ENCODE results near the gene TP73. TPM values are rescaled to one million over a fixed set of nuclear protein-coding genes. Genes with fewer than 3 reads are reported as not detected.
"Not testable (repeated sequence)": the region's sequence is repeated elsewhere in the genome, so short reads cannot be mapped to it uniquely, and the experiment has no call there.

TP73 gene
- total RNA-seq, 1 donor from 2014 or later, result not detected

- peaks cover 13 to 24% (median 16%) of the 10 kb centered on the region in 3 donors for H3K27me3 ChIP-seq (ENCODE audit: control insufficient read depth in 3 of 3, insufficient read depth in 3 of 3, low read length in 3 of 3)
- H3K9ac ChIP-seq (ENCODE audit: low read depth in 1 of 3, low read length in 3 of 3), result no peak overlapping the region
- H3K36me3 ChIP-seq (ENCODE audit: control insufficient read depth in 3 of 3, insufficient read depth in 3 of 3, low read length in 3 of 3), result no peaks in the 10 kb centered on the region
- peaks cover 0 to 3% (median 0%) of the 10 kb centered on the region in 3 donors for H3K4me1 ChIP-seq (ENCODE audit: control insufficient read depth in 3 of 3, insufficient read depth in 3 of 3, low read length in 3 of 3)
- no peak overlapping the region for H3K27ac ChIP-seq (ENCODE audit: low read depth, low read length)
- no peak overlapping the region for H3K4me3 ChIP-seq (ENCODE audit: low read length in 3 of 3)
- H3K9me3 ChIP-seq (ENCODE audit: control insufficient read depth in 3 of 3, low read length in 3 of 3), result no peaks in the 10 kb centered on the region
Observed at GRCh38 chr1:3722846-3723245, 70.5 kb downstream of the TP73 start.

GRCh38 chr1:3724416-3725030 is 72.2 kb downstream of the TP73 start:
- H3K4me1 ChIP-seq (ENCODE audit: control insufficient read depth in 3 of 3, insufficient read depth in 3 of 3, low read length in 3 of 3); H3K27ac ChIP-seq (ENCODE audit: low read depth, low read length); H3K36me3 ChIP-seq (ENCODE audit: control insufficient read depth in 3 of 3, insufficient read depth in 3 of 3, low read length in 3 of 3); H3K4me3 ChIP-seq (ENCODE audit: low read length in 3 of 3); H3K9me3 ChIP-seq (ENCODE audit: control insufficient read depth in 3 of 3, low read length in 3 of 3): not testable (repeated sequence)
- peak overlapping the region in 1 of 3 donors; percentile 38 for H3K9ac ChIP-seq (ENCODE audit: low read depth in 1 of 3, low read length in 3 of 3)
- H3K27me3 ChIP-seq (ENCODE audit: control insufficient read depth in 3 of 3, insufficient read depth in 3 of 3, low read length in 3 of 3), result peaks cover 20 to 36% (median 20%) of the 10 kb centered on the region in 3 donors

- Histone ChIP-seq H3K9ac (ENCODE audit: low read depth in 1 of 3, low read length in 3 of 3) (no peak overlapping the region), H3K27ac (ENCODE audit: low read depth, low read length) (no peak overlapping the region), H3K9me3 (ENCODE audit: control insufficient read depth in 3 of 3, low read length in 3 of 3) (no peaks in the 10 kb centered on the region), H3K4me3 (ENCODE audit: low read length in 3 of 3) (no peak overlapping the region), H3K36me3 (ENCODE audit: control insufficient read depth in 3 of 3, insufficient read depth in 3 of 3, low read length in 3 of 3) (no peaks in the 10 kb centered on the region), H3K4me1 (ENCODE audit: control insufficient read depth in 3 of 3, insufficient read depth in 3 of 3, low read length in 3 of 3) (no peaks in the 10 kb centered on the region), H3K27me3 (ENCODE audit: control insufficient read depth in 3 of 3, insufficient read depth in 3 of 3, low read length in 3 of 3) (peaks cover 25 to 41% (median 25%) of the 10 kb centered on the region in 3 donors)
Observed at GRCh38 chr1:3725366-3725765, 73.0 kb downstream of the TP73 start.

- Histone ChIP-seq H3K4me1 (ENCODE audit: control insufficient read depth in 3 of 3, insufficient read depth in 3 of 3, low read length in 3 of 3) (peaks cover 11 to 18% (median 14%) of the 10 kb centered on the region in 3 donors), H3K27me3 (ENCODE audit: control insufficient read depth in 3 of 3, insufficient read depth in 3 of 3, low read length in 3 of 3) (peaks cover 25 to 47% (median 29%) of the 10 kb centered on the region in 3 donors), H3K4me3 (ENCODE audit: low read length in 3 of 3) (no peak overlapping the region), H3K27ac (ENCODE audit: low read depth, low read length) (no peak overlapping the region), H3K36me3 (ENCODE audit: control insufficient read depth in 3 of 3, insufficient read depth in 3 of 3, low read length in 3 of 3) (no peaks in the 10 kb centered on the region), H3K9ac (ENCODE audit: low read depth in 1 of 3, low read length in 3 of 3) (no peak overlapping the region), H3K9me3 (ENCODE audit: control insufficient read depth in 3 of 3, low read length in 3 of 3) (no peaks in the 10 kb centered on the region)
Observed at GRCh38 chr1:3727042-3727824, 74.9 kb downstream of the TP73 start.

- no peak overlapping the region for H3K27ac ChIP-seq (ENCODE audit: low read depth, low read length)
- no peak overlapping the region for H3K9ac ChIP-seq (ENCODE audit: low read depth in 1 of 3, low read length in 3 of 3)
- H3K4me3 ChIP-seq (ENCODE audit: low read length in 3 of 3), result no peak overlapping the region
- no peaks in the 10 kb centered on the region for H3K9me3 ChIP-seq (ENCODE audit: control insufficient read depth in 3 of 3, low read length in 3 of 3)
- H3K4me1 ChIP-seq (ENCODE audit: control insufficient read depth in 3 of 3, insufficient read depth in 3 of 3, low read length in 3 of 3), result peaks cover 12 to 21% (median 19%) of the 10 kb centered on the region in 3 donors
- no peaks in the 10 kb centered on the region for H3K36me3 ChIP-seq (ENCODE audit: control insufficient read depth in 3 of 3, insufficient read depth in 3 of 3, low read length in 3 of 3)
- peaks cover 25 to 47% (median 25%) of the 10 kb centered on the region in 3 donors for H3K27me3 ChIP-seq (ENCODE audit: control insufficient read depth in 3 of 3, insufficient read depth in 3 of 3, low read length in 3 of 3)
Observed at GRCh38 chr1:3727825-3728776, 75.8 kb downstream of the TP73 start.

GRCh38 chr1:3729594-3730542 is 77.6 kb downstream of the TP73 start:
- Histone ChIP-seq H3K27ac (ENCODE audit: low read depth, low read length) (no peak overlapping the region), H3K36me3 (ENCODE audit: control insufficient read depth in 3 of 3, insufficient read depth in 3 of 3, low read length in 3 of 3) (peaks cover 0 to 3% (median under 1%) of the 10 kb centered on the region in 3 donors), H3K4me3 (ENCODE audit: low read length in 3 of 3) (no peak overlapping the region), H3K4me1 (ENCODE audit: control insufficient read depth in 3 of 3, insufficient read depth in 3 of 3, low read length in 3 of 3) (peaks cover 12 to 21% (median 19%) of the 10 kb centered on the region in 3 donors), H3K9me3 (ENCODE audit: control insufficient read depth in 3 of 3, low read length in 3 of 3) (no peaks in the 10 kb centered on the region), H3K9ac (ENCODE audit: low read depth in 1 of 3, low read length in 3 of 3) (no peak overlapping the region), H3K27me3 (ENCODE audit: control insufficient read depth in 3 of 3, insufficient read depth in 3 of 3, low read length in 3 of 3) (peaks cover 24 to 47% (median 25%) of the 10 kb centered on the region in 3 donors)

GRCh38 chr1:3730543-3731247 is 78.4 kb downstream of the TP73 start:
- peaks cover 1 to 3% (median 2%) of the 10 kb centered on the region in 3 donors for H3K36me3 ChIP-seq (ENCODE audit: control insufficient read depth in 3 of 3, insufficient read depth in 3 of 3, low read length in 3 of 3)
- no peak overlapping the region for H3K4me3 ChIP-seq (ENCODE audit: low read length in 3 of 3)
- no peak overlapping the region for H3K27ac ChIP-seq (ENCODE audit: low read depth, low read length)
- peaks cover 16 to 26% (median 19%) of the 10 kb centered on the region in 3 donors for H3K4me1 ChIP-seq (ENCODE audit: control insufficient read depth in 3 of 3, insufficient read depth in 3 of 3, low read length in 3 of 3)
- no peaks in the 10 kb centered on the region for H3K9me3 ChIP-seq (ENCODE audit: control insufficient read depth in 3 of 3, low read length in 3 of 3)
- peaks cover 22 to 47% (median 25%) of the 10 kb centered on the region in 3 donors for H3K27me3 ChIP-seq (ENCODE audit: control insufficient read depth in 3 of 3, insufficient read depth in 3 of 3, low read length in 3 of 3)
- peak overlapping the region in 1 of 3 donors; percentile 16 for H3K9ac ChIP-seq (ENCODE audit: low read depth in 1 of 3, low read length in 3 of 3)

GRCh38 chr1:3731583-3732433 is 79.5 kb downstream of the TP73 start:
- no peak overlapping the region for H3K27ac ChIP-seq (ENCODE audit: low read depth, low read length)
- peak overlapping the region in 2 of 3 donors; percentile 20 to 35 for H3K4me3 ChIP-seq (ENCODE audit: low read length in 3 of 3)
- peaks cover 8 to 10% (median 9%) of the 10 kb centered on the region in 3 donors for H3K36me3 ChIP-seq (ENCODE audit: control insufficient read depth in 3 of 3, insufficient read depth in 3 of 3, low read length in 3 of 3)
- H3K4me1 ChIP-seq (ENCODE audit: control insufficient read depth in 3 of 3, insufficient read depth in 3 of 3, low read length in 3 of 3), result peaks cover 16 to 32% (median 19%) of the 10 kb centered on the region in 3 donors
- H3K27me3 ChIP-seq (ENCODE audit: control insufficient read depth in 3 of 3, insufficient read depth in 3 of 3, low read length in 3 of 3), result peaks cover 20 to 41% (median 25%) of the 10 kb centered on the region in 3 donors
- H3K9ac ChIP-seq (ENCODE audit: low read depth in 1 of 3, low read length in 3 of 3), result peak overlapping the region in 1 of 3 donors; percentile 45
- no peaks in the 10 kb centered on the region for H3K9me3 ChIP-seq (ENCODE audit: control insufficient read depth in 3 of 3, low read length in 3 of 3)
